Ishikawa (cell line): ENCODE measurements around the gene ARMH3.

Source experiments
- EGR1 ChIP-seq: IDR thresholded peaks from 2 replicates; pipeline ENCODE4 v1.6.1; 2012
- EP300 ChIP-seq: IDR thresholded peaks from 2 replicates; pipeline ENCODE4 v1.6.1; 2012; ENCODE audit warnings: borderline replicate concordance
- NFIC ChIP-seq: IDR thresholded peaks from 2 replicates; pipeline ENCODE4 v1.6.1; 2012
- RAD21 ChIP-seq: IDR thresholded peaks from 2 replicates; pipeline ENCODE4 v1.6.1; 2012; ENCODE audit warnings: low read depth
- REST ChIP-seq: IDR thresholded peaks from 2 replicates; pipeline ENCODE4 v1.6.1; 2012; ENCODE audit warnings: low read depth, mild to moderate bottlenecking
- TAF1 ChIP-seq: IDR thresholded peaks from 2 replicates; pipeline ENCODE4 v1.6.1; 2012; ENCODE audit warnings: low read depth, mild to moderate bottlenecking
- TCF12 ChIP-seq: IDR thresholded peaks from 2 replicates; pipeline ENCODE4 v1.6.1; 2012; ENCODE audit warnings: low read depth
- TEAD4 ChIP-seq: IDR thresholded peaks from 2 replicates; pipeline ENCODE4 v1.6.1; 2012
- USF1 ChIP-seq: IDR thresholded peaks from 2 replicates; pipeline ENCODE4 v1.6.1; 2012
- YY1 ChIP-seq: IDR thresholded peaks from 2 replicates; pipeline ENCODE4 v1.6.1; 2012; ENCODE audit warnings: low read depth

- no peak for TF ChIP-seq EP300
- TF ChIP-seq EGR1: no peak
- TF ChIP-seq TEAD4: peak; percentile 93
- no peak for TF ChIP-seq REST
- TF ChIP-seq TCF12: no peak
- no peak for TF ChIP-seq USF1
- TF ChIP-seq RAD21: peak; percentile 100
- no peak for TF ChIP-seq NFIC
- no peak for TF ChIP-seq YY1
- no peak for TF ChIP-seq TAF1
Measured at GRCh38 chr10:102009801-102010425, 46.1 kb downstream of the ARMH3 start.
